Body of pancreas (tissue), 4 donors: ENCODE results near the gene ZNF318.

ENCODE experiments used
- POLR2A ChIP-seq, 3 donors: fragments of 450-650 bp; IDR thresholded peaks; one replicate each; pipeline ENCODE4 v1.6.1; 2016; ENCODE audit warnings: antibody characterized with exemption in 3 of 3, mild to moderate bottlenecking in 2 of 3
- TF ChIP-seq, protein P1 (sequence below), 7 experiments: fragments of 450-650 bp in 4 of 7; fragments of 200-600 bp in 3 of 7; sonication (generic) in 3 of 7; IDR thresholded peaks; one replicate each; pipeline ENCODE4 v1.5.1; 2016 to 2019; ENCODE audit warnings: antibody characterized with exemption in 7 of 7

DNA sequence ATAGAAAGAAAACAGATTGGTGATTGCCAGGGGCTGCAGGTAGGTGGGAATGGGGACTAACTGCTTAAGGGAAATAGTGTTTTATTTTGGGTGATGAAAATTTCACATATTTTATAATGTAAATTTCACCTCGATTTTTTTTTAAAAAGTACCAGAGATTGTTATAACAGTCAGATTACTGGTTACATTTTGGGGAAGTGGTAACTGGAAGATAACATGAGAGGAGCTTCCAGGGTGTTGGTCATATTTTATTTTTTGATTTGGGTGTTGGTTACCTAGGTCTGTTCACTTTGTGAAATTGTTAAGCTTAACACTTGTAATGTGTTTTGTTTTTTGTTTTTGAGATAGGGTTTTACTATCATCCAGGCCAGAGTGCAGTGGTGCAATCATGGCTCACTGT is 43.6 kb downstream of the ZNF318 start:
- TF ChIP-seq, protein P1, sequence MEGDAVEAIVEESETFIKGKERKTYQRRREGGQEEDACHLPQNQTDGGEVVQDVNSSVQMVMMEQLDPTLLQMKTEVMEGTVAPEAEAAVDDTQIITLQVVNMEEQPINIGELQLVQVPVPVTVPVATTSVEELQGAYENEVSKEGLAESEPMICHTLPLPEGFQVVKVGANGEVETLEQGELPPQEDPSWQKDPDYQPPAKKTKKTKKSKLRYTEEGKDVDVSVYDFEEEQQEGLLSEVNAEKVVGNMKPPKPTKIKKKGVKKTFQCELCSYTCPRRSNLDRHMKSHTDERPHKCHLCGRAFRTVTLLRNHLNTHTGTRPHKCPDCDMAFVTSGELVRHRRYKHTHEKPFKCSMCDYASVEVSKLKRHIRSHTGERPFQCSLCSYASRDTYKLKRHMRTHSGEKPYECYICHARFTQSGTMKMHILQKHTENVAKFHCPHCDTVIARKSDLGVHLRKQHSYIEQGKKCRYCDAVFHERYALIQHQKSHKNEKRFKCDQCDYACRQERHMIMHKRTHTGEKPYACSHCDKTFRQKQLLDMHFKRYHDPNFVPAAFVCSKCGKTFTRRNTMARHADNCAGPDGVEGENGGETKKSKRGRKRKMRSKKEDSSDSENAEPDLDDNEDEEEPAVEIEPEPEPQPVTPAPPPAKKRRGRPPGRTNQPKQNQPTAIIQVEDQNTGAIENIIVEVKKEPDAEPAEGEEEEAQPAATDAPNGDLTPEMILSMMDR (IDR thresholded peaks at IDR 0.05), result no peak
- TF ChIP-seq POLR2A (IDR thresholded peaks at IDR 0.05), result no peak
